Right atrium auricular region (tissue), 2 donors: ENCODE results near the gene DCTN4. TPM values are rescaled to one million over a fixed set of nuclear protein-coding genes. Genes with fewer than 3 reads are reported as not detected.
A peak's percentile ranks its signal among the peaks of the same experiment; 100 is the strongest.

Experiments
- DNase-seq: peaks from one replicate; pipeline ENCODE4 v3.0.0-alpha.2; 2019; ENCODE audit warnings: low spot score
- H3K27ac ChIP-seq, 2 donors: fragments of 200-600 bp; sonication (generic); 1 replicate in 1 of 2; 2 replicates in 1 of 2; pipeline ENCODE4 v1.5.1; 2016 to 2019
- H3K27me3 ChIP-seq, 2 donors: fragments of 200-600 bp; sonication (generic); one replicate each; pipeline versions ENCODE4 v1.5.1 to v1.6.0; 2017 to 2019
- H3K36me3 ChIP-seq: fragments of 200-600 bp; sonication (generic); one replicate; pipeline ENCODE4 v1.5.1; 2016
- H3K4me1 ChIP-seq, 2 donors: fragments of 200-600 bp; sonication (generic); one replicate each; pipeline versions ENCODE4 v1.5.1 to v1.6.0; 2017 to 2019
- H3K4me3 ChIP-seq, 2 donors: fragments of 200-600 bp; sonication (generic); 1 replicate in 1 of 2; 2 replicates in 1 of 2; pipeline ENCODE4 v1.5.1; 2017 to 2019; ENCODE audit warnings: mild to moderate bottlenecking in 1 of 2, moderate library complexity in 1 of 2
- H3K9me3 ChIP-seq, 2 donors: fragments of 200-600 bp; sonication (generic); one replicate each; pipeline ENCODE4 v1.5.1; 2019
- total RNA-seq, 2 donors: library from RNA; depleted of rRNA; stranded (reverse); fragments of >200 nt; gene quantifications; one replicate each; pipeline ENCODE4 v1.1.0, GENCODE V29; 2016
- TF ChIP-seq, protein P1 (sequence below), 2 donors: fragments of 200-600 bp; sonication (generic); IDR thresholded peaks; one replicate each; pipeline ENCODE4 v1.5.1; 2019; ENCODE audit warnings: antibody characterized with exemption in 2 of 2

The DCTN4 gene
- total RNA-seq, 2 donors from 2014 or later: 34.6 to 40.0 TPM

- no peak for DNase-seq
- Histone ChIP-seq H3K36me3 (peaks cover 56% of the 10 kb centered on the region), H3K9me3 (no peaks in the 10 kb centered on the region), H3K27me3 (no peaks in the 10 kb centered on the region), H3K4me1 (no peaks in the 10 kb centered on the region), H3K4me3 (no peak overlapping the region), H3K27ac (no peak overlapping the region)
- TF ChIP-seq, protein P1, sequence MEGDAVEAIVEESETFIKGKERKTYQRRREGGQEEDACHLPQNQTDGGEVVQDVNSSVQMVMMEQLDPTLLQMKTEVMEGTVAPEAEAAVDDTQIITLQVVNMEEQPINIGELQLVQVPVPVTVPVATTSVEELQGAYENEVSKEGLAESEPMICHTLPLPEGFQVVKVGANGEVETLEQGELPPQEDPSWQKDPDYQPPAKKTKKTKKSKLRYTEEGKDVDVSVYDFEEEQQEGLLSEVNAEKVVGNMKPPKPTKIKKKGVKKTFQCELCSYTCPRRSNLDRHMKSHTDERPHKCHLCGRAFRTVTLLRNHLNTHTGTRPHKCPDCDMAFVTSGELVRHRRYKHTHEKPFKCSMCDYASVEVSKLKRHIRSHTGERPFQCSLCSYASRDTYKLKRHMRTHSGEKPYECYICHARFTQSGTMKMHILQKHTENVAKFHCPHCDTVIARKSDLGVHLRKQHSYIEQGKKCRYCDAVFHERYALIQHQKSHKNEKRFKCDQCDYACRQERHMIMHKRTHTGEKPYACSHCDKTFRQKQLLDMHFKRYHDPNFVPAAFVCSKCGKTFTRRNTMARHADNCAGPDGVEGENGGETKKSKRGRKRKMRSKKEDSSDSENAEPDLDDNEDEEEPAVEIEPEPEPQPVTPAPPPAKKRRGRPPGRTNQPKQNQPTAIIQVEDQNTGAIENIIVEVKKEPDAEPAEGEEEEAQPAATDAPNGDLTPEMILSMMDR (IDR thresholded peaks at IDR 0.05): no peak
Observed at GRCh38 chr5:150690760-150691159, 68.1 kb downstream of the DCTN4 start.

DNA sequence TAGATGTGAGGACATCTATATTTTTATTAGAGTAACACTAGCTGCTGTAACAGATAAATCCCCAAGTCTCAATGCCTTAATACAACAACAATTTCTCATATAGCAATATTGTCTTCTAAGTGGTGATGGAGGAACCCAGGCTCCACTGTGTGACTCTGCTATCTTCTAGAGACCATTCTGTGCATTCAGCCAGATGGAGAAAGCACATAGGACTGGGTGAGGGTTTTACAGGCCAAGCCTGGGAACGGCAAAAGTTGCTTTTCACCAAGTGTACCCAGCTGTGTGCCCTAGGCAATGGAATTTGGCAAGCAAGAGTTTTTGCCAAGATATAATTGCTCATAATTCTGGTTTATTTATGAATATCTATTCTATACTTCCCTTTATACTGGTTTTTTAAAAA, 69.7 kb downstream of the DCTN4 start:
- DNase-seq: no peak
- H3K4me3 ChIP-seq: no peak overlapping the region

DNA sequence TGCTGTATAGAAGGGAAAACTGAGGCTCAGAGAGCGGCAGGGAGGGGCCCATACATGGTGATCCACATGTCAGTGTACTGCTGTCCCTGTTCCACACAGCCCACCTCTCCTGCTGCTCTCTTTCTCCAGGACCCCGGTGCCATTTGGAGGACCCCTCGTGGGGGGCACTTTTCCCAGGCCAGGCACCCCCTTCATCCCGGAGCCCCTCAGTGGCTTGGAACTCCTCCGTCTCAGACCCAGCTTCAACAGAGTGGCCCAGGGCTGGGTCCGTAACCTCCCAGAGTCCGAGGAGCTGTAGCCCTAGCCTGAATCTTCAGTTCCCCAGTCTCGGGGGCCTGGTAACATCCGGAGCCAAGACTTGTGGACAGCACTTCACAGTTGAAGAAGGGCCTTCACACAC, 82.2 kb downstream of the DCTN4 start:
- Histone ChIP-seq H3K36me3 (peaks cover 4% of the 10 kb centered on the region), H3K4me1 (peaks cover 0 to 30% of the 10 kb centered on the region in 2 donors), H3K27me3 (no peaks in the 10 kb centered on the region), H3K4me3 (no peak overlapping the region), H3K9me3 (no peaks in the 10 kb centered on the region), H3K27ac (no peak overlapping the region)
- TF ChIP-seq, protein P1 (IDR thresholded peaks at IDR 0.05): no peak
- DNase-seq: no peak

More for the DNA sequence above, 69.7 kb downstream of the DCTN4 start:
- no peaks in the 10 kb centered on the region for H3K9me3 ChIP-seq
- TF ChIP-seq, protein P1 (IDR thresholded peaks at IDR 0.05): no peak
- H3K27ac ChIP-seq: no peak overlapping the region
- peaks cover 39% of the 10 kb centered on the region for H3K36me3 ChIP-seq
- no peaks in the 10 kb centered on the region for H3K4me1 ChIP-seq
- H3K27me3 ChIP-seq: no peaks in the 10 kb centered on the region

GRCh38 chr5:150675069-150675468, 83.7 kb downstream of the DCTN4 start:
- H3K36me3 ChIP-seq: peaks cover 4% of the 10 kb centered on the region
- TF ChIP-seq, protein P1 (IDR thresholded peaks at IDR 0.05): no peak
- H3K4me3 ChIP-seq: no peak overlapping the region
- peak overlapping the region; percentile 74 to 77 for H3K27ac ChIP-seq
- no peaks in the 10 kb centered on the region for H3K27me3 ChIP-seq
- no peaks in the 10 kb centered on the region for H3K9me3 ChIP-seq
- DNase-seq: no peak
- peaks cover 0 to 37% of the 10 kb centered on the region in 2 donors for H3K4me1 ChIP-seq

GRCh38 chr5:150674341-150674821, 84.4 kb downstream of the DCTN4 start:
- Histone ChIP-seq H3K4me3 (no peak overlapping the region), H3K27ac (peak overlapping the region; percentile 74 to 77), H3K27me3 (no peaks in the 10 kb centered on the region), H3K9me3 (no peaks in the 10 kb centered on the region), H3K36me3 (peaks cover 4% of the 10 kb centered on the region), H3K4me1 (peaks cover 0 to 37% of the 10 kb centered on the region in 2 donors)
- TF ChIP-seq, protein P1 (IDR thresholded peaks at IDR 0.05): no peak
- peak; percentile 80 for DNase-seq

DNA sequence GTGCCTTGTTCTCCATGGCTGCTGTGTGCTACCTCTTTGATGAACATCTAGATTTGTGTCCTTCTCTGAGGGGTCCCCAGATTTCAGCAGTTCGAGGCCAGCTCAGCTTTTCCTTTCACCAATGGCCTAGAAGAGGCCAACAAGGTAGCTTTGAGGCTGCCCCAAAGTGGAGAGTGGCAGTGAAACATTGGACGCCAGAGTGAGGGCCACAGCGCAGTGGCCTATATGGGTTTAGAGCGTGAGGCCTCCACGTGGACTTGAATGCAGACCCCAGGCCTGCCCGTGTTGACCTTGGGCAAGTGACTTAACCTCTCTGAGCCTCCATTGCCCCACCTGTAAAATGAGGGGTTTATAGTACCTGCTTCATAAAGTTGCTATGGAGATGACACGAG, 85.9 kb downstream of the DCTN4 start:
- Histone ChIP-seq H3K9me3 (no peaks in the 10 kb centered on the region), H3K27me3 (no peaks in the 10 kb centered on the region), H3K4me3 (peak overlapping the region; percentile 41 to 62), H3K27ac (peak overlapping the region; percentile 74 to 77), H3K4me1 (peaks cover 0 to 37% of the 10 kb centered on the region in 2 donors), H3K36me3 (no peaks in the 10 kb centered on the region)
- peak; percentile 5 for DNase-seq
- TF ChIP-seq, protein P1 (IDR thresholded peaks at IDR 0.05): no peak
